ENCODE results near the gene MRPS23. TPM values are rescaled to one million over a fixed set of nuclear protein-coding genes. Genes with fewer than 3 reads are reported as not detected.

Gene MRPS23
- total and polyA plus RNA-seq, 2 of the 13 experiments (the other 11 are each of a cell fraction or from before 2014, with no cell fraction given) = 63.2 to 181 TPM

GRCh38 chr17:57892146-57892819 is 42.4 kb upstream of the MRPS23 start (continued):
- TF ChIP-seq HMGXB3 (CRISPR knock-in tag; IDR thresholded peaks at IDR 0.05; ENCODE audit: borderline replicate concordance) = peak; percentile 74; the same call in 1 of the 2 replicates
- 0 out of 2 replicates have a peak, but pooled peaks have one; percentile 37 for TF ChIP-seq ZBTB4 (CRISPR knock-in tag; IDR thresholded peaks at IDR 0.05; ENCODE audit: borderline replicate concordance)
- TF ChIP-seq, protein P1, sequence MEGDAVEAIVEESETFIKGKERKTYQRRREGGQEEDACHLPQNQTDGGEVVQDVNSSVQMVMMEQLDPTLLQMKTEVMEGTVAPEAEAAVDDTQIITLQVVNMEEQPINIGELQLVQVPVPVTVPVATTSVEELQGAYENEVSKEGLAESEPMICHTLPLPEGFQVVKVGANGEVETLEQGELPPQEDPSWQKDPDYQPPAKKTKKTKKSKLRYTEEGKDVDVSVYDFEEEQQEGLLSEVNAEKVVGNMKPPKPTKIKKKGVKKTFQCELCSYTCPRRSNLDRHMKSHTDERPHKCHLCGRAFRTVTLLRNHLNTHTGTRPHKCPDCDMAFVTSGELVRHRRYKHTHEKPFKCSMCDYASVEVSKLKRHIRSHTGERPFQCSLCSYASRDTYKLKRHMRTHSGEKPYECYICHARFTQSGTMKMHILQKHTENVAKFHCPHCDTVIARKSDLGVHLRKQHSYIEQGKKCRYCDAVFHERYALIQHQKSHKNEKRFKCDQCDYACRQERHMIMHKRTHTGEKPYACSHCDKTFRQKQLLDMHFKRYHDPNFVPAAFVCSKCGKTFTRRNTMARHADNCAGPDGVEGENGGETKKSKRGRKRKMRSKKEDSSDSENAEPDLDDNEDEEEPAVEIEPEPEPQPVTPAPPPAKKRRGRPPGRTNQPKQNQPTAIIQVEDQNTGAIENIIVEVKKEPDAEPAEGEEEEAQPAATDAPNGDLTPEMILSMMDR (CRISPR knock-in tag; IDR thresholded peaks at IDR 0.05) = peak; percentile 99
- 0 out of 2 replicates have a peak, but pooled peaks have one; percentile 4 for TF ChIP-seq CAMTA2 (CRISPR knock-in tag; IDR thresholded peaks at IDR 0.05; ENCODE audit: borderline replicate concordance)
- no peak; the same call in 1 of the 2 replicates for TF ChIP-seq ZNF337 (CRISPR knock-in tag; IDR thresholded peaks at IDR 0.05; ENCODE audit: borderline replicate concordance, low read depth)
- TF ChIP-seq SOX5 (CRISPR knock-in tag; IDR thresholded peaks at IDR 0.05; ENCODE audit: borderline replicate concordance) = 0 out of 2 replicates have a peak, but pooled peaks have one; percentile 25
- peak; percentile 48; the same call in 1 of the 2 replicates for TF ChIP-seq FOSL2 (CRISPR knock-in tag; IDR thresholded peaks at IDR 0.05)
- peak; percentile 87; the same call in 1 of the 2 replicates for TF ChIP-seq NRL (CRISPR knock-in tag; IDR thresholded peaks at IDR 0.05; ENCODE audit: borderline replicate concordance)
- TF ChIP-seq, protein P2, sequence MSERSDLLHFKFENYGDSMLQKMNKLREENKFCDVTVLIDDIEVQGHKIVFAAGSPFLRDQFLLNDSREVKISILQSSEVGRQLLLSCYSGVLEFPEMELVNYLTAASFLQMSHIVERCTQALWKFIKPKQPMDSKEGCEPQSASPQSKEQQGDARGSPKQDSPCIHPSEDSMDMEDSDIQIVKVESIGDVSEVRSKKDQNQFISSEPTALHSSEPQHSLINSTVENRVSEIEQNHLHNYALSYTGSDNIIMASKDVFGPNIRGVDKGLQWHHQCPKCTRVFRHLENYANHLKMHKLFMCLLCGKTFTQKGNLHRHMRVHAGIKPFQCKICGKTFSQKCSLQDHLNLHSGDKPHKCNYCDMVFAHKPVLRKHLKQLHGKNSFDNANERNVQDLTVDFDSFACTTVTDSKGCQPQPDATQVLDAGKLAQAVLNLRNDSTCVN (CRISPR knock-in tag; IDR thresholded peaks at IDR 0.05; ENCODE audit: borderline replicate concordance) = peak; percentile 41; the same call in 1 of the 2 replicates
- no peak for TF ChIP-seq SAP130 (CRISPR knock-in tag; IDR thresholded peaks at IDR 0.05; ENCODE audit: low read depth)
- no peak for TF ChIP-seq NONO (IDR thresholded peaks at IDR 0.05)
- TF ChIP-seq NONO (CRISPR knock-in tag; conservative IDR thresholded peaks at IDR 0.05) = no peak
- no peak for TF ChIP-seq SMAD9 (CRISPR knock-in tag; IDR thresholded peaks at IDR 0.05)
- TF ChIP-seq KAT8 (CRISPR knock-in tag; IDR thresholded peaks at IDR 0.05) = 0 out of 2 replicates have a peak, but pooled peaks have one; percentile 25
- TF ChIP-seq ETV6 (CRISPR knock-in tag; conservative IDR thresholded peaks at IDR 0.05) = 0 out of 2 replicates have a peak, but pooled peaks have one; percentile 55

All from HepG2 (cell line).